Chondrocyte (in vitro differentiated cells): ENCODE measurements around the gene SLCO1C1. TPM values are rescaled to one million over a fixed set of nuclear protein-coding genes. Genes with fewer than 3 reads are reported as not detected.
"Not testable (repeated sequence)": the region's sequence is repeated elsewhere in the genome, so short reads cannot be mapped to it uniquely, and the experiment has no call there.

ENCODE experiments used
- DNase-seq: peaks from one replicate; pipeline ENCODE4 v3.0.0; 2021; ENCODE audit warnings: mixed read lengths, low spot score
- H3K27ac Mint-ChIP-seq: one replicate; pipeline ENCODE4 v1.8.0; 2021; ENCODE audit warnings: mild to moderate bottlenecking, moderate library complexity, mixed read lengths; ENCODE audit not compliant: unreplicated experiment
- H3K27me3 Mint-ChIP-seq: 2 replicates; pipeline ENCODE4 v1.8.0; 2021; ENCODE audit warnings: low read depth, mixed read lengths
- H3K36me3 Mint-ChIP-seq: 2 replicates; pipeline ENCODE4 v1.8.0; 2021; ENCODE audit warnings: low read depth, mixed read lengths
- H3K4me1 Mint-ChIP-seq: 2 replicates; pipeline ENCODE4 v1.8.0; 2021; ENCODE audit warnings: low read depth, mild to moderate bottlenecking, mixed read lengths
- H3K4me3 Mint-ChIP-seq: one replicate; pipeline ENCODE4 v1.8.0; 2021; ENCODE audit warnings: mild to moderate bottlenecking, moderate library complexity, mixed read lengths; ENCODE audit not compliant: unreplicated experiment
- H3K9me3 Mint-ChIP-seq: 2 replicates; pipeline ENCODE4 v1.8.0; 2021; ENCODE audit warnings: low read depth, mixed read lengths
- total RNA-seq: library from RNA; stranded (reverse); gene quantifications from 3 replicates; pipeline ENCODE4 v1.2.1, GENCODE V29; 2021
- TF ChIP-seq, protein P1 (sequence below): fragments of 200-600 bp; sonication (generic); IDR thresholded peaks from 2 replicates; pipeline ENCODE4 v1.5.0; 2021; ENCODE audit warnings: antibody characterized with exemption, mild to moderate bottlenecking, moderate library complexity

The SLCO1C1 gene
- total RNA-seq, 1 donor from 2014 or later, result 0.99 TPM

DNA sequence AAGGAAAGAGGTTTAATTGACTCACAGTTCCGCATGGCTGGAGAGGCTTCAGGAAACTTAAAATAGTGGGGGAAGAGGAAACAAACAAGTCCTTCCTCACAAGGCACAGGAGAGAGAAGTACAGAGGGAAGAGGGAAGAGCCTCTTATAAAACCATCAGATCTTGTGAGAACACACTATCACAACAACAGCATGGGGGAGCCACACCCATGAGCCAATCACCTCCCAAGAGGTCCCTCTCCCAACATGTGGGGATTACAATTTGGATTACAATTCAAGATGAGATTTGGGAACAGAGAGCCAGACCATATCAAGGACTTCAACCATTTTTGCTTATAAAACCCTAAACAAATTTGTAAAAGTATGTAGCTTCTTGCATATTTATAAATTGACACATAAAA is 45.8 kb downstream of the SLCO1C1 start:
- peaks cover 2% of the 10 kb centered on the region for H3K36me3 Mint-ChIP-seq

DNA sequence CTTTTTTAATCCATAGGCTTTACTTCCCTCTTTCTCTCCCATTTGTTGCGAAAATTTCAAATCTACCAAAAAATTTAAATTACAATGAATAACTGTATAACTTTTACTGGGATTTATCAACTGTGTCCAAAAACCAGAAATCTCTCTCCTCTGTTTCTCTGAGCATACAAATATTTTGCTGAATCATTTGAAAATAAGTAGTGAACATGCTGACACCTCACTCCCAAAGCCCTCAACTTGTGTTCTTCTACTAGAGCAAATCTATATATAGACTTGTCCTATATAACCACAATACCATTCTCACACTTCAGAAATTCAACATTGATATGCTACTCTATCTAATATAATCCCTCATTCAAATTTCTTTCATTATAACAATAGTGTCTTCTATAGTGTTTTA is 53.1 kb downstream of the SLCO1C1 start:
- Mint-ChIP-seq H3K36me3 (no peaks in the 10 kb centered on the region), H3K27me3 (no peaks in the 10 kb centered on the region), H3K9me3 (no peaks in the 10 kb centered on the region), H3K27ac (no peak overlapping the region), H3K4me3 (no peak overlapping the region), H3K4me1 (no peaks in the 10 kb centered on the region)
- DNase-seq, result no peak
- TF ChIP-seq, protein P1, sequence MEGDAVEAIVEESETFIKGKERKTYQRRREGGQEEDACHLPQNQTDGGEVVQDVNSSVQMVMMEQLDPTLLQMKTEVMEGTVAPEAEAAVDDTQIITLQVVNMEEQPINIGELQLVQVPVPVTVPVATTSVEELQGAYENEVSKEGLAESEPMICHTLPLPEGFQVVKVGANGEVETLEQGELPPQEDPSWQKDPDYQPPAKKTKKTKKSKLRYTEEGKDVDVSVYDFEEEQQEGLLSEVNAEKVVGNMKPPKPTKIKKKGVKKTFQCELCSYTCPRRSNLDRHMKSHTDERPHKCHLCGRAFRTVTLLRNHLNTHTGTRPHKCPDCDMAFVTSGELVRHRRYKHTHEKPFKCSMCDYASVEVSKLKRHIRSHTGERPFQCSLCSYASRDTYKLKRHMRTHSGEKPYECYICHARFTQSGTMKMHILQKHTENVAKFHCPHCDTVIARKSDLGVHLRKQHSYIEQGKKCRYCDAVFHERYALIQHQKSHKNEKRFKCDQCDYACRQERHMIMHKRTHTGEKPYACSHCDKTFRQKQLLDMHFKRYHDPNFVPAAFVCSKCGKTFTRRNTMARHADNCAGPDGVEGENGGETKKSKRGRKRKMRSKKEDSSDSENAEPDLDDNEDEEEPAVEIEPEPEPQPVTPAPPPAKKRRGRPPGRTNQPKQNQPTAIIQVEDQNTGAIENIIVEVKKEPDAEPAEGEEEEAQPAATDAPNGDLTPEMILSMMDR, result no peak

More for the DNA sequence above, 45.8 kb downstream of the SLCO1C1 start:
- H3K9me3 Mint-ChIP-seq, result no peaks in the 10 kb centered on the region
- TF ChIP-seq, protein P1, result no peak
- no peaks in the 10 kb centered on the region for H3K27me3 Mint-ChIP-seq
- no peaks in the 10 kb centered on the region for H3K4me1 Mint-ChIP-seq
- no peak overlapping the region for H3K27ac Mint-ChIP-seq
- no peak overlapping the region for H3K4me3 Mint-ChIP-seq
- no peak for DNase-seq

GRCh38 chr12:20751046-20751445 is 55.9 kb downstream of the SLCO1C1 start:
- Mint-ChIP-seq H3K9me3 (no peaks in the 10 kb centered on the region), H3K36me3 (no peaks in the 10 kb centered on the region), H3K27ac (no peak overlapping the region), H3K27me3 (no peaks in the 10 kb centered on the region), H3K4me3 (no peak overlapping the region), H3K4me1 (no peaks in the 10 kb centered on the region)
- DNase-seq, result no peak
- TF ChIP-seq, protein P1, result no peak

DNA sequence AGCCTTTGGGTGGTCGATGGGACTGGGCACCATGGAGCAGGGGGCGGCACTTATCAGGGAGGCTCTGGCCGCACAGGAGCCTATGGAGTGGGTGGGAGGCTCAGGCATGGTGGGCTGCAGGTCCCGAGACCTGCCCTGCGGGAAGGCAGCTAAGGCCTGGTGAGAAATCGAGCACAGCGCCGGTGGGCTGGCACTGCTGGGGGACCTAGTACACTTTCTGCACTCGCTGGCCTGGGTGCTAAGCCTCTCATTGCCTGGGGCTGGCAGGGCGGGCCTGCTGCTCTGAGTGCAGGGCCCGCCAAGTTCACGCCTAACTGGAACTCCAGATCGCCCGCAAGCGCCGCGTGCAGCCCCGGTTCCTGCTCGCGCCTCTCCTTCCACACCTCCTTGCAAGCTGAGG is 82.3 kb downstream of the SLCO1C1 start:
- H3K9me3 Mint-ChIP-seq, result peaks cover 10% of the 10 kb centered on the region
- DNase-seq, result peak; percentile 84

DNA sequence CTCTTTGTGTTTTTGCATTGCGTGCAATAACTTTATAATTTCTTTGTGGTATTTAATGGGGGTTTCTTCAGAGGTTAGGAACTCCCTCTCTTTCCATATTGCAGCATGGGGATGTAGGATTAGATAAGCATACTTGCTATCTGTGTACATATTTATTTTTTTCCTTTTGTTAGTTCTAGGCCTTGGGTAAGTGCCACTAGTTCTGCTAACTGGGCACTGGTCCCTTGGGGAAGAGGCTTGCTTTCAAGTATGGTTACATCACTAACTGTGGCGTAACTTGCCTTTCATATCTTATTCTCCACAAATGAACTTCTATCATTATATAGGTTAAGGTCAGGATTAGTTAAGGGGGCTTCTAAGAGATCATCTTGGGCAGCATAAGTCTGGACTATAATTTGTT is 83.8 kb downstream of the SLCO1C1 start:
- H3K9me3 Mint-ChIP-seq, result peaks cover 10% of the 10 kb centered on the region
- no peaks in the 10 kb centered on the region for H3K4me1 Mint-ChIP-seq
- no peak overlapping the region for H3K27ac Mint-ChIP-seq
- TF ChIP-seq, protein P1, result no peak
- H3K27me3 Mint-ChIP-seq, result no peaks in the 10 kb centered on the region
- DNase-seq, result no peak
- H3K36me3 Mint-ChIP-seq, result peaks cover 3% of the 10 kb centered on the region
- H3K4me3 Mint-ChIP-seq, result no peak overlapping the region

More for the DNA sequence above, 82.3 kb downstream of the SLCO1C1 start:
- Mint-ChIP-seq H3K4me1 (no peaks in the 10 kb centered on the region), H3K4me3 (no peak overlapping the region), H3K27ac (no peak overlapping the region), H3K36me3 (peaks cover 3% of the 10 kb centered on the region), H3K27me3 (no peaks in the 10 kb centered on the region)
- TF ChIP-seq, protein P1, result no peak

- not testable (repeated sequence) for DNase-seq, H3K27ac Mint-ChIP-seq, H3K36me3 Mint-ChIP-seq, H3K4me3 Mint-ChIP-seq, H3K27me3 Mint-ChIP-seq, H3K4me1 Mint-ChIP-seq
- peaks cover 10% of the 10 kb centered on the region for H3K9me3 Mint-ChIP-seq
These were observed 84.8 kb downstream of the SLCO1C1 start for GRCh38 chr12:20779971-20780370.

DNA sequence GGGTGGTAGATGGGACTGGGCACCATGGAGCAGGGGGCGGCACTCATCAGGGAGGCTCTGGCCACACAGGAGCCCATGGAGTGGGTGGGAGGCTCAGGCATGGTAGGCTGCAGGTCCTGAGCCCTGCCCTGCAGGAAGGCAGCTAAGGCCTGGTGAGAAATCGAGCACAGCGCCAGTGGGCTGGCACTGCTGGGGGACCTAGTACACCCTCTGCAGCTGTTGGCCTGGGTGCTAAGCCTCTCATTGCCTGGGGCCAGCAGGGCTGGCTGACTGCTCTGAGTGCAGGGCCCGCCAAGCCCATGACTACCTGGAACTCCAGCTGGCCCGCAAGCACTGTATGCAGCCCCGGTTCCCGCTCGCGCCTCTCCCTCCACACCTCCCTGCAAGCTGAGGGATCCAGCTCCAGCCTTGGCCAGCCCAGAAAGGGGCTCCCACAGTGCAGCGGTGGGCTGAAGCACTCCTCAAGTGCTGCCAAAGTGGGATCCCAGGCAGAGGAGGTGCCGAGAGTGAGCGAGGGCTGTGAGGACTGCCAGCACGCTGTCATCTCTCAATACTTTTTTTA is 88.7 kb downstream of the SLCO1C1 start:
- not testable (repeated sequence) for DNase-seq

More for the DNA sequence above, 88.7 kb downstream of the SLCO1C1 start:
- peaks cover 13% of the 10 kb centered on the region for H3K9me3 Mint-ChIP-seq
- not testable (repeated sequence) for H3K36me3 Mint-ChIP-seq, H3K4me1 Mint-ChIP-seq, H3K27me3 Mint-ChIP-seq, H3K4me3 Mint-ChIP-seq, H3K27ac Mint-ChIP-seq
